Esophagus squamous epithelium (tissue), 4 donors: ENCODE results near the gene TMEM119.

Experiments
- POLR2A ChIP-seq, 4 donors: fragments of 450-650 bp; IDR thresholded peaks; one replicate each; pipeline ENCODE4 v1.6.1; 2017; ENCODE audit warnings: antibody characterized with exemption in 4 of 4, mild to moderate bottlenecking in 4 of 4, moderate library complexity in 3 of 4
- TF ChIP-seq, protein P1 (sequence below), 6 experiments: fragments of 450-650 bp in 4 of 6; fragments of 200-600 bp in 2 of 6; sonication (generic) in 2 of 6; IDR thresholded peaks; one replicate each; pipeline ENCODE4 v1.5.1; 2016 to 2019; ENCODE audit warnings: antibody characterized with exemption in 6 of 6, mild to moderate bottlenecking in 4 of 6, moderate library complexity in 4 of 6

- TF ChIP-seq, protein P1, sequence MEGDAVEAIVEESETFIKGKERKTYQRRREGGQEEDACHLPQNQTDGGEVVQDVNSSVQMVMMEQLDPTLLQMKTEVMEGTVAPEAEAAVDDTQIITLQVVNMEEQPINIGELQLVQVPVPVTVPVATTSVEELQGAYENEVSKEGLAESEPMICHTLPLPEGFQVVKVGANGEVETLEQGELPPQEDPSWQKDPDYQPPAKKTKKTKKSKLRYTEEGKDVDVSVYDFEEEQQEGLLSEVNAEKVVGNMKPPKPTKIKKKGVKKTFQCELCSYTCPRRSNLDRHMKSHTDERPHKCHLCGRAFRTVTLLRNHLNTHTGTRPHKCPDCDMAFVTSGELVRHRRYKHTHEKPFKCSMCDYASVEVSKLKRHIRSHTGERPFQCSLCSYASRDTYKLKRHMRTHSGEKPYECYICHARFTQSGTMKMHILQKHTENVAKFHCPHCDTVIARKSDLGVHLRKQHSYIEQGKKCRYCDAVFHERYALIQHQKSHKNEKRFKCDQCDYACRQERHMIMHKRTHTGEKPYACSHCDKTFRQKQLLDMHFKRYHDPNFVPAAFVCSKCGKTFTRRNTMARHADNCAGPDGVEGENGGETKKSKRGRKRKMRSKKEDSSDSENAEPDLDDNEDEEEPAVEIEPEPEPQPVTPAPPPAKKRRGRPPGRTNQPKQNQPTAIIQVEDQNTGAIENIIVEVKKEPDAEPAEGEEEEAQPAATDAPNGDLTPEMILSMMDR (IDR thresholded peaks at IDR 0.05): no peak
- TF ChIP-seq POLR2A (IDR thresholded peaks at IDR 0.05): no peak
These were observed 43.8 kb upstream of the TMEM119 start for GRCh38 chr12:108641446-108642268.
